T-helper 2 cell treated with Interferon-gamma antibody and Interleukin-4, amounts not matched to agents 100 ng/mL and 5 ng/mL, for 36 hours (primary cell): Measurements from ENCODE around the gene TUBA3C. TPM values are rescaled to one million over a fixed set of nuclear protein-coding genes. Genes with fewer than 3 reads are reported as not detected.

Experiments
- intact Hi-C: fragments of 100-400 bp; cut with micrococcal nuclease; formaldehyde crosslinking; loops from one replicate; pipeline ENCODE4 v1.15.1; 2023
- total RNA-seq: library from RNA; stranded (reverse); gene quantifications from 2 replicates; pipeline ENCODE4 v1.2.3, GENCODE V29; 2022

Gene TUBA3C
- total RNA-seq, 1 donor from 2014 or later: not detected

- intact Hi-C loops: no loop called here
These were observed 20.3 kb downstream of the TUBA3C start for GRCh38 chr13:19161308-19161707.

GRCh38 chr13:19159761-19160420, 21.7 kb downstream of the TUBA3C start:
- intact Hi-C loops: no loop called here

DNA sequence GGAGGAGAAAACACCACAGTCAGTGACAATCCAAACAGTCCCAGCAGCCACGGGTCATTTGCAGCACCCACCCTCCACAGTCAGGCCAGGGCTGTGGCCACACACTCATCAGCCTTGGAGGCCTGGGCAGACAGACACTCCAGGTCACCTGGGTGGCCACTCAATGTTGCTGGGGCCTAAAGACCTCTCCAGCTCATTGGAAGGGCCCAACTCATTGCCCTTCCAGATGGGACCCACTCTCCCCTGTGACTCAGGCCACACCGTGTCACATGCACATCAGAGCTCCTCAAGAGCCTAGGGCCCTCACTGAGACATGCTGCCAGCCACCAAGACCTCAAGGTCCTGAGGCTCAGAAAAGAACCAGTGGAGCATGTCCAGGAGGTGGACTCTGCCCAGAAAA, 22.4 kb downstream of the TUBA3C start:
- intact Hi-C loops: no loop called here

DNA sequence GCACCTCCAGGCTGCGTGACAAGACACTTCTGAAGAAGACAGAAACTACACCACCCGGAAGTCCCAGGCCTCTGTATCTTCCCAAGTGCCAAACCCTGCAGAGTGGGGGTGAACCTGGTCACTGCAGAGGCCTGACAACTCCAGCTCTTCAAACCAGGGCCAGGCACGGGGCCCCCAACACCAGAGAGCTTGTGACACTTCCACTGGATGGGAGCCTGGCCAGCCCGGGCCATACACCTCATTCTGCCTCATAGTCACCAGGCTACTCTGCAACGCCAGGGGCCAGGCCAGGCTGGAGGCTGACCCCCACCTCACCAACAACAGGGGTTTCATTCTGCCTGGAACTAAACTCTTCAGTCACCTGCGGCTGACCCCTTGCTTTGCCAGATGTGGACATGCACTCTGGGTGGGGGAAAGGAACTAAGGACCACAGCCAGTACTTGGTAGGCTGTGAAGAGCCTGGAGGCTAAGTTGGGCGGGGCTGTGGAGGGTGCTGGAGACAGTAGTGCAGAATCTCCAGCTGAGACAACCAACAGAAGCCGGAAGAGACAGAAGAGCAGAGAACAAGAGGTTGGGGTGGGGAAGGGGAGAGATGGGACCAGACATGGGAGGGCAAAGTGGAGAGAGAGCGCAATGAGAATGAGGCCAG, 23.0 kb downstream of the TUBA3C start:
- intact Hi-C loops: no loop called here

DNA sequence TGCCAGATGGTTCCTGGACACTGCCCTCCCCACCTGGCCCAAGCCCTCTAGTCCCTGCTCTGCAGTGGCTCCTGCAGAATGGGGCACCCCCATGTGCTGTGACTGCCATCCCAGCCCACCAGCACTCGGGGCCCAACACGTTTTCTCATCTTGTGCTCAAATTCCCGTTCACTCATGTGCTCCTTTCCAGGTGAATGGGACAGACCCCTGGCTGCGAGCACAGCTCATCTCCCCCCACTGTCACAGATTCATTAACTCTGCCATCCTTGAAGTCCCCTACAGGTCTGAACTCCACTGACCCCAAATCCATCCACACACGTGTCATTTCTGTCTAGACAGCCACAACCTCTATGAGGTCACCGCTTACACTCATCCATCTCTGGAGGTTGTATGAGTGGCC, 23.6 kb downstream of the TUBA3C start:
- intact Hi-C loops: no loop called here

GRCh38 chr13:19157461-19157860, 24.2 kb downstream of the TUBA3C start:
- intact Hi-C loops: no loop called here

DNA sequence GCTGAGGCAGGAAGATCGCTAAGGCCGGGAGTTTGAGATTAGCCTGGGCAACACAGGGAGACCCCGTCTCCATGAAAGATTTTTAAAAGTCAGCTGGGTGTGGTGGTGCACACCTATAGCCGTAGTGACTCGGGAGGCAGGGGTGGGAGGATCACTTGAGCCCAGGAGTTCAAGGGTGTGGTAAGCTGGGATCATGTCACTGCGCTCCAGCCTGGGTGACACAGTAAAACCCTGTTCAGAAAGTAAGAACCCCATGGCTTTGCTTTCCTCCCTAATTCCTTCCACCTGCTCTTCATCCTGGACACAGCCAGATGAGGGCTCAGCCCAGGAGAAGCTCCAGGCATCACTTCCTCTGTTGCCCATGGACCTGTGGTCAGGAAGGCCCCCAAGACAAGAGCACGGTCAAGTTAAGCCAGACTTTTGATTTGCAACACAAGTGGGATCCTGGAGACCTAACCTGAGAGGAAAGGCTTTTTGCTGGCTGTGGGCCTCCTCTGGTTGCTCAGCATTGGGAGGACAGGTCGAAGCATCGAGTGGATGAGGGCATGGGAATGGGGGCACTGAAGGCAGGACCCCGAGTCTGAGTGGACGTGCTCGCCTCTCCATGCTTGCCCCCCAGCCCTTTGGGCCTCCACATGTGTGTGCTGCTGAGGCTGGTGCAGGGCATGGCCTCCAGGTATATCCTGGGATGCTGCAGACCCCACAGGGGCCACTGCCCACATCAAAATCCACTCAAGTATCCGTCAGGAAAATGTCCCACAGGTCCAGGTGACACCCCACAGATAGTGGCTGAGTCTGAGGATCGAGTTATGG, 25.4 kb downstream of the TUBA3C start:
- intact Hi-C loops: no loop called here

- intact Hi-C loops: no loop called here
These were observed 26.2 kb downstream of the TUBA3C start for GRCh38 chr13:19155321-19155861.

DNA sequence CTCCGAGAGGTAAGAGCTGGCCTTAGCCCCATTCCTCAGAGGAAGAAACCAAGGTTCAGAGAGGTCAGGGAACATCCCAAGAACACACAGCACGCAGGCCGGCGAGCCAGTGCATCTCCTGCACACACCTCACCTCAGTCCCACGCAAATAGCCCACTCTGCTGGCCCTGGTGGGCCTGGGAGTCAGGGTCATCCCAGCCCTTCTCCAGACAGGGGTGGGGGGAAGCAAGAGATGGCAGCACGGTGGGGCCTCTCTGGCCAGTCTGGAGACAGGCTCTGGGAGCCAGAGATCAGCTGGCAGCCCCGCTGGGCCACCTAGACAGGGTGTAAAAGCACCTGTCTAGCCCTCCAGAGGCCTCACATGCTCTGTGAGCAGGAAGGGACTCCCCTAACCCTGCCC, 26.8 kb downstream of the TUBA3C start:
- intact Hi-C loops: loop anchor here (5.0 kb wide), 1 partner anchor 432 kb away; no protein-coding TSS in a partner anchor

DNA sequence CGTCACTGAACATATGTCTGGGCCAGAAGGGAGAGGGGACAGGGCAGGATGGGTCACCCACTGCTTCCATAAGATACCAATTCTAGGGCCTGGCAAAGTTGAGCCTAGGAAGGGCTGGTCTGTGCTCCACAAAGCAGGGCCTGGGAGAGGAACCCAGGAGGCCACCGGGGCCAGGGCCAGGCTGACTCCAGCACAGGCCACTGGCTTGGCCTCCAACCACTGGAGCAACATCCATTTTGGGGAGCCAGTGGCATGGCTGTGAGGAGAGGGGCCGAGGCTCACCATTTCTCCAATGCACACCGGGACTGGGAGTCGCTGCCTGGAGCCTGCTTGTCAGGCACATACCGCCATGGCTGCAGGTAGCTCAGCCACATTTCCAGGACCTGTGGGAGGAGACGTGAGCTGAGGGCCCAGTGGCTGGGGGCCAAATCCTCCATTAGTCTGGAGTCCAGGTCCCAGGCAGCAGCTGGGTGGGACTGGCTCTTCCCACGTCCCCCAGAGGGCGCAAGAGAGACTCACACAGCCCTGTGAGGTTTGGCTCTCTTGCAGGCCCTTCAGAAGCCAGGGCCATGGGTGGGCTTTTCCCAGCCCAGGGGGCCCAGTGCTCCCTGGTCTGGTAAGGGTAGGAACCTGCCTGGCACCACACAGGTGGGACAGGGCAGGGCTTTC, 27.7 kb downstream of the TUBA3C start:
- intact Hi-C loops: loop anchor here (5.0 kb wide), 1 partner anchor 433 kb away; no protein-coding TSS in a partner anchor

GRCh38 chr13:19152403-19152802, 29.2 kb downstream of the TUBA3C start:
- intact Hi-C loops: loop anchor here (5.0 kb wide), 1 partner anchor 435 kb away; no protein-coding TSS in a partner anchor

- intact Hi-C loops: loop anchor here (5.0 kb wide), 1 partner anchor 436 kb away; no protein-coding TSS in a partner anchor
These were observed 29.9 kb downstream of the TUBA3C start for GRCh38 chr13:19151581-19152263.

- intact Hi-C loops: loop anchor here (5.0 kb wide), 1 partner anchor 437 kb away; no protein-coding TSS in a partner anchor
These were observed 30.9 kb downstream of the TUBA3C start for GRCh38 chr13:19150712-19151228.

DNA sequence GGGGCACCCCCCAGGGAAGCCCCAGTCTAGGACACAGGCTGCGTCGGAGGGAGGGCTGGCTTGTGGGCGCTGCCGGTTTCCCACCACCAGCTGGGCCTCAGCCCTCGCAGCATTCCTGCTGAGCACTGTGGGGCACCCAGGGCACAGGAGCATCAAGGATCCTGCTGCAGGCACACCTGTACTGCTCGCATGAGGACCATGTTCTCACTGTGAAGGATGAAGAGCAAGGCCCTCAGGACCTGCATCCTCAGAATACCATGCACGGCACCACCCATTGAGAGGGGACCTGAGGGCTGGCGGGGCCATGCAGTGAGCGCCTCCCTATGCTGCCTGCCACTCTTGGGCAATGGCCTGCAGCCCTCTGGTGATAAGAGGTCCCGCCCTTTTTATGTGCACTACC, 31.4 kb downstream of the TUBA3C start:
- intact Hi-C loops: loop anchor here (5.0 kb wide), 1 partner anchor 437 kb away; no protein-coding TSS in a partner anchor

GRCh38 chr13:19148561-19148960, 33.1 kb downstream of the TUBA3C start:
- intact Hi-C loops: no loop called here
